ENCODE results near the gene TWNK. TPM values are rescaled to one million over a fixed set of nuclear protein-coding genes. Genes with fewer than 3 reads are reported as not detected.

Gene TWNK
- total RNA-seq, 1 experiment from 2014 or later: 28.2 TPM

DNA sequence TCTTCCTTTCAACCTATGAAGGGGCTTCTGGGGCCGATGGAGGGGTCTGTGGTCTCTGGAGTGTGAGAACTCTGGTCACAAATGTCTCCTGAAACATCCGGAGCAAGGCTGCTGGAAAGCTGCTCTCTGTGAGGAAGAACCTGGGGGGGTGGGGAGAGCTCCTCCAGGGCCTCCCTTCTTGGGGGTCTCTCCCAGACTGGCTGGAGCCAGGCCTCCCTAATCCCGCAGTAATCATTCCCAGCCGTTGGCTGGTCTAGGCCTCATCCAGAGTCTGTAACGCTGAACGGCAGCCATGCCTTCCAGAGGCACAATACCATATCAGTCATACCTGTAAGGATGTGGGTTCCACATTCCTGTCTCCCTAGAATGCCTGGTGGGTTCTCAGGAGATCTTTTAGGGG is 7.8 kb downstream of the TWNK start:
- Mint-ChIP-seq H3K36me3 (peaks cover 30% of the 10 kb centered on the region), H3K27ac (no peak overlapping the region), H3K4me1 (peaks cover 23% of the 10 kb centered on the region), H3K9me3 (no peaks in the 10 kb centered on the region), H3K4me3 (no peak overlapping the region), H3K27me3 (ENCODE audit: low read depth) (no peaks in the 10 kb centered on the region)
- POLR2A ChIA-PET: no interaction called here
- TF ChIP-seq GTF2I (CRISPR knock-in tag; conservative IDR thresholded peaks at IDR 0.05): no peak
- no peak for TF ChIP-seq TEAD1 (CRISPR knock-in tag; IDR thresholded peaks at IDR 0.05)
- TF ChIP-seq, protein P1, sequence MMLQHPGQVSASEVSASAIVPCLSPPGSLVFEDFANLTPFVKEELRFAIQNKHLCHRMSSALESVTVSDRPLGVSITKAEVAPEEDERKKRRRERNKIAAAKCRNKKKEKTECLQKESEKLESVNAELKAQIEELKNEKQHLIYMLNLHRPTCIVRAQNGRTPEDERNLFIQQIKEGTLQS (CRISPR knock-in tag; conservative IDR thresholded peaks at IDR 0.05): no peak
- TF ChIP-seq MYBL2 (CRISPR knock-in tag; IDR thresholded peaks at IDR 0.05): no peak
- TF ChIP-seq, protein P2, sequence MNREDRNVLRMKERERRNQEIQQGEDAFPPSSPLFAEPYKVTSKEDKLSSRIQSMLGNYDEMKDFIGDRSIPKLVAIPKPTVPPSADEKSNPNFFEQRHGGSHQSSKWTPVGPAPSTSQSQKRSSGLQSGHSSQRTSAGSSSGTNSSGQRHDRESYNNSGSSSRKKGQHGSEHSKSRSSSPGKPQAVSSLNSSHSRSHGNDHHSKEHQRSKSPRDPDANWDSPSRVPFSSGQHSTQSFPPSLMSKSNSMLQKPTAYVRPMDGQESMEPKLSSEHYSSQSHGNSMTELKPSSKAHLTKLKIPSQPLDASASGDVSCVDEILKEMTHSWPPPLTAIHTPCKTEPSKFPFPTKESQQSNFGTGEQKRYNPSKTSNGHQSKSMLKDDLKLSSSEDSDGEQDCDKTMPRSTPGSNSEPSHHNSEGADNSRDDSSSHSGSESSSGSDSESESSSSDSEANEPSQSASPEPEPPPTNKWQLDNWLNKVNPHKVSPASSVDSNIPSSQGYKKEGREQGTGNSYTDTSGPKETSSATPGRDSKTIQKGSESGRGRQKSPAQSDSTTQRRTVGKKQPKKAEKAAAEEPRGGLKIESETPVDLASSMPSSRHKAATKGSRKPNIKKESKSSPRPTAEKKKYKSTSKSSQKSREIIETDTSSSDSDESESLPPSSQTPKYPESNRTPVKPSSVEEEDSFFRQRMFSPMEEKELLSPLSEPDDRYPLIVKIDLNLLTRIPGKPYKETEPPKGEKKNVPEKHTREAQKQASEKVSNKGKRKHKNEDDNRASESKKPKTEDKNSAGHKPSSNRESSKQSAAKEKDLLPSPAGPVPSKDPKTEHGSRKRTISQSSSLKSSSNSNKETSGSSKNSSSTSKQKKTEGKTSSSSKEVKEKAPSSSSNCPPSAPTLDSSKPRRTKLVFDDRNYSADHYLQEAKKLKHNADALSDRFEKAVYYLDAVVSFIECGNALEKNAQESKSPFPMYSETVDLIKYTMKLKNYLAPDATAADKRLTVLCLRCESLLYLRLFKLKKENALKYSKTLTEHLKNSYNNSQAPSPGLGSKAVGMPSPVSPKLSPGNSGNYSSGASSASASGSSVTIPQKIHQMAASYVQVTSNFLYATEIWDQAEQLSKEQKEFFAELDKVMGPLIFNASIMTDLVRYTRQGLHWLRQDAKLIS (CRISPR knock-in tag; IDR thresholded peaks at IDR 0.05; ENCODE audit: borderline replicate concordance): no peak
- TF ChIP-seq GABPB1 (CRISPR knock-in tag; IDR thresholded peaks at IDR 0.05): no peak
- no peak for TF ChIP-seq RELA (CRISPR knock-in tag; IDR thresholded peaks at IDR 0.05; ENCODE audit: borderline replicate concordance)
- TF ChIP-seq, protein P3, sequence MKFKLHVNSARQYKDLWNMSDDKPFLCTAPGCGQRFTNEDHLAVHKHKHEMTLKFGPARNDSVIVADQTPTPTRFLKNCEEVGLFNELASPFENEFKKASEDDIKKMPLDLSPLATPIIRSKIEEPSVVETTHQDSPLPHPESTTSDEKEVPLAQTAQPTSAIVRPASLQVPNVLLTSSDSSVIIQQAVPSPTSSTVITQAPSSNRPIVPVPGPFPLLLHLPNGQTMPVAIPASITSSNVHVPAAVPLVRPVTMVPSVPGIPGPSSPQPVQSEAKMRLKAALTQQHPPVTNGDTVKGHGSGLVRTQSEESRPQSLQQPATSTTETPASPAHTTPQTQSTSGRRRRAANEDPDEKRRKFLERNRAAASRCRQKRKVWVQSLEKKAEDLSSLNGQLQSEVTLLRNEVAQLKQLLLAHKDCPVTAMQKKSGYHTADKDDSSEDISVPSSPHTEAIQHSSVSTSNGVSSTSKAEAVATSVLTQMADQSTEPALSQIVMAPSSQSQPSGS (CRISPR knock-in tag; IDR thresholded peaks at IDR 0.05; ENCODE audit: borderline replicate concordance, low read depth): no peak
- no peak for TF ChIP-seq ZNF121 (CRISPR knock-in tag; IDR thresholded peaks at IDR 0.05)
- no peak for TF ChIP-seq RORB (CRISPR knock-in tag; IDR thresholded peaks at IDR 0.05)
- no peak for TF ChIP-seq SMAD4 (CRISPR knock-in tag; IDR thresholded peaks at IDR 0.05)
- TF ChIP-seq ATF1 (CRISPR knock-in tag; IDR thresholded peaks at IDR 0.05): no peak
- no peak for TF ChIP-seq ZNF671 (CRISPR knock-in tag; IDR thresholded peaks at IDR 0.05)
- no peak for TF ChIP-seq NFYB (CRISPR knock-in tag; conservative IDR thresholded peaks at IDR 0.05; ENCODE audit: low read depth)
- TF ChIP-seq ETV6 (CRISPR knock-in tag; IDR thresholded peaks at IDR 0.05): no peak
- TF ChIP-seq ESRRA (CRISPR knock-in tag; IDR thresholded peaks at IDR 0.05; ENCODE audit: borderline replicate concordance): no peak
- TF ChIP-seq ELF4 (CRISPR knock-in tag; IDR thresholded peaks at IDR 0.05; ENCODE audit: low read depth): no peak
- TF ChIP-seq, protein P4, sequence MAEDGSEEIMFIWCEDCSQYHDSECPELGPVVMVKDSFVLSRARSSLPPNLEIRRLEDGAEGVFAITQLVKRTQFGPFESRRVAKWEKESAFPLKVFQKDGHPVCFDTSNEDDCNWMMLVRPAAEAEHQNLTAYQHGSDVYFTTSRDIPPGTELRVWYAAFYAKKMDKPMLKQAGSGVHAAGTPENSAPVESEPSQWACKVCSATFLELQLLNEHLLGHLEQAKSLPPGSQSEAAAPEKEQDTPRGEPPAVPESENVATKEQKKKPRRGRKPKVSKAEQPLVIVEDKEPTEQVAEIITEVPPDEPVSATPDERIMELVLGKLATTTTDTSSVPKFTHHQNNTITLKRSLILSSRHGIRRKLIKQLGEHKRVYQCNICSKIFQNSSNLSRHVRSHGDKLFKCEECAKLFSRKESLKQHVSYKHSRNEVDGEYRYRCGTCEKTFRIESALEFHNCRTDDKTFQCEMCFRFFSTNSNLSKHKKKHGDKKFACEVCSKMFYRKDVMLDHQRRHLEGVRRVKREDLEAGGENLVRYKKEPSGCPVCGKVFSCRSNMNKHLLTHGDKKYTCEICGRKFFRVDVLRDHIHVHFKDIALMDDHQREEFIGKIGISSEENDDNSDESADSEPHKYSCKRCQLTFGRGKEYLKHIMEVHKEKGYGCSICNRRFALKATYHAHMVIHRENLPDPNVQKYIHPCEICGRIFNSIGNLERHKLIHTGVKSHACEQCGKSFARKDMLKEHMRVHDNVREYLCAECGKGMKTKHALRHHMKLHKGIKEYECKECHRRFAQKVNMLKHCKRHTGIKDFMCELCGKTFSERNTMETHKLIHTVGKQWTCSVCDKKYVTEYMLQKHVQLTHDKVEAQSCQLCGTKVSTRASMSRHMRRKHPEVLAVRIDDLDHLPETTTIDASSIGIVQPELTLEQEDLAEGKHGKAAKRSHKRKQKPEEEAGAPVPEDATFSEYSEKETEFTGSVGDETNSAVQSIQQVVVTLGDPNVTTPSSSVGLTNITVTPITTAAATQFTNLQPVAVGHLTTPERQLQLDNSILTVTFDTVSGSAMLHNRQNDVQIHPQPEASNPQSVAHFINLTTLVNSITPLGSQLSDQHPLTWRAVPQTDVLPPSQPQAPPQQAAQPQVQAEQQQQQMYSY (CRISPR knock-in tag; IDR thresholded peaks at IDR 0.05): no peak
- CTCF ChIA-PET: interaction anchor here (0.9 to 13.4 kb wide), 3 partner anchors 14 to 26 kb away, joined by 3 to 277 read pairs (median 273); partner anchors contain the start of gene SEMA4G
- no peak for DNase-seq (ENCODE audit: low spot score)
- no peak for ATAC-seq
